DOHH2 (cell line): ENCODE results near the gene ATP9B.

Source experiments
- H3F3A ChIP-seq: fragments of 200-600 bp; sonication (generic), shearing (Covaris generic); 2 replicates; pipeline ENCODE4 v1.6.0; 2016; ENCODE audit warnings: antibody characterized with exemption, mild to moderate bottlenecking; ENCODE audit not compliant: control insufficient read depth, insufficient read depth
- H3K27ac ChIP-seq: fragments of 200-600 bp; sonication (generic); 2 replicates; pipeline ENCODE4 v1.5.1; 2014; ENCODE audit warnings: low read depth, mild to moderate bottlenecking, low read length, moderate library complexity
- H3K27me3 ChIP-seq: fragments of 200-600 bp; sonication (generic); 2 replicates; pipeline ENCODE4 v1.6.1; 2014; ENCODE audit warnings: mild to moderate bottlenecking, low read length, mixed read lengths; ENCODE audit not compliant: control insufficient read depth
- H3K36me3 ChIP-seq: fragments of 200-600 bp; sonication (generic); 2 replicates; pipeline ENCODE4 v1.6.1; 2014; ENCODE audit warnings: mild to moderate bottlenecking, low read length, moderate library complexity, mixed read lengths; ENCODE audit not compliant: control insufficient read depth
- H3K4me1 ChIP-seq: fragments of 200-600 bp; sonication (generic); 2 replicates; pipeline ENCODE4 v1.6.1; 2014; ENCODE audit warnings: mild to moderate bottlenecking, low read length, mixed read lengths; ENCODE audit not compliant: control insufficient read depth
- H3K4me2 ChIP-seq: fragments of 200-600 bp; sonication (generic); 2 replicates; pipeline ENCODE4 v1.6.0; 2014; ENCODE audit warnings: mild to moderate bottlenecking, low read length, moderate library complexity
- H3K4me3 ChIP-seq: fragments of 200-600 bp; sonication (generic); 2 replicates; pipeline ENCODE4 v1.5.1; 2014; ENCODE audit warnings: mild to moderate bottlenecking, low read length, mixed read lengths
- H3K79me2 ChIP-seq: fragments of 200-600 bp; sonication (generic); 2 replicates; pipeline ENCODE4 v1.6.1; 2014; ENCODE audit warnings: mild to moderate bottlenecking, low read length, mixed read lengths; ENCODE audit not compliant: control insufficient read depth
- H3K9me2 ChIP-seq: fragments of 200-600 bp; sonication (generic); replicated peaks from 2 replicates; pipeline ENCODE4 v1.6.1; 2014; ENCODE audit warnings: mild to moderate bottlenecking, low read length, mixed read lengths; ENCODE audit not compliant: control insufficient read depth
- H3K9me3 ChIP-seq: fragments of 200-600 bp; sonication (generic); 2 replicates; pipeline ENCODE4 v1.6.1; 2014; ENCODE audit warnings: antibody characterized with exemption, low read length, mixed read lengths; ENCODE audit not compliant: control insufficient read depth, insufficient read depth
- H4K20me1 ChIP-seq: fragments of 200-600 bp; sonication (generic); 2 replicates; pipeline ENCODE4 v1.6.0; 2014; ENCODE audit warnings: low read depth, mild to moderate bottlenecking, antibody characterized with exemption, low read length, moderate library complexity; ENCODE audit not compliant: control insufficient read depth, insufficient read depth
- CTCF ChIP-seq: fragments of 200-600 bp; sonication (generic); IDR thresholded peaks from one replicate; pipeline ENCODE4 v1.5.1; 2014; ENCODE audit warnings: antibody characterized with exemption, mild to moderate bottlenecking, low read depth, low read length; ENCODE audit not compliant: poor library complexity, severe bottlenecking
- EZH2phosphoT487 ChIP-seq: fragments of 200-600 bp; sonication (generic); IDR thresholded peaks from 2 replicates; pipeline ENCODE4 v1.6.1; 2017; ENCODE audit warnings: borderline replicate concordance, mild to moderate bottlenecking, antibody characterized with exemption, low read length, moderate library complexity, mixed read lengths

The ATP9B gene

DNA sequence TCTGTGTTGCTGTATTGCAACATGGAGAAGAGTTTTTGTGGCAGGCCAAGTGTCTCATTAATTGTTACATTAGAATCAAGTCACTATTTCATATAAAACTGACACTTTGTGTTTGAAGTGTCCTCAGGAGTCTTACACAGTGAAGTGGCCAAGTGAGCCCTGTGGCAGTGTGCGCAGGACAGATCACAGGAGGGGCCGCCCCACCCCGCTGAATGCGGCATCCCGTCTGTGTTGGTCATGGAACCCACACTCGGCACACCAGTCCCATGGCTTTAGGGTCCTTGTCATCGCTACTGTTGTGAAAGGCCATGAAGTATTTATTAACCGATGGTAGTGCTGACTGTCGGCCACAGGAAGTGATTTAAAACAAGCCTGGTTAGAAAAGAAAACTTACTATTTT lies 181.8 kb downstream of the ATP9B start:
- H3K79me2 ChIP-seq: no peaks in the 10 kb centered on the region

GRCh38 chr18:79252904-79253633 lies 183.9 kb downstream of the ATP9B start:
- TF ChIP-seq CTCF (no peak), EZH2phosphoT487 (no peak)
- no peak overlapping the region for H3K4me2 ChIP-seq

More for the DNA sequence above, 181.8 kb downstream of the ATP9B start:
- Histone ChIP-seq H4K20me1 (no peaks in the 10 kb centered on the region), H3K9me2 (no peaks in the 10 kb centered on the region), H3K27ac (no peak overlapping the region), H3K4me1 (peaks cover 6% of the 10 kb centered on the region), H3K4me2 (no peak overlapping the region), H3K4me3 (no peak overlapping the region), H3K36me3 (no peaks in the 10 kb centered on the region), H3F3A (no peaks in the 10 kb centered on the region), H3K9me3 (no peaks in the 10 kb centered on the region), H3K27me3 (no peaks in the 10 kb centered on the region)
- TF ChIP-seq CTCF (no peak), EZH2phosphoT487 (no peak)

GRCh38 chr18:79257480-79257879 lies 188.3 kb downstream of the ATP9B start:
- no peaks in the 10 kb centered on the region; the same call in 1 of the 2 replicates for H3K4me1 ChIP-seq
- no peak overlapping the region for H3K4me2 ChIP-seq
- TF ChIP-seq EZH2phosphoT487 (no peak), CTCF (no peak)

More at GRCh38 chr18:79252904-79253633, 183.9 kb downstream of the ATP9B start:
- H3K4me3 ChIP-seq: no peak overlapping the region
- H4K20me1 ChIP-seq: no peaks in the 10 kb centered on the region
- H3K79me2 ChIP-seq: no peaks in the 10 kb centered on the region
- no peaks in the 10 kb centered on the region for H3K27me3 ChIP-seq
- H3K4me1 ChIP-seq: no peaks in the 10 kb centered on the region
- no peaks in the 10 kb centered on the region for H3F3A ChIP-seq
- H3K27ac ChIP-seq: no peak overlapping the region
- H3K9me2 ChIP-seq: no peaks in the 10 kb centered on the region
- H3K9me3 ChIP-seq: no peaks in the 10 kb centered on the region
- H3K36me3 ChIP-seq: no peaks in the 10 kb centered on the region

More at GRCh38 chr18:79257480-79257879, 188.3 kb downstream of the ATP9B start:
- Histone ChIP-seq H3K9me2 (no peaks in the 10 kb centered on the region), H3K4me3 (no peak overlapping the region), H3K27me3 (no peaks in the 10 kb centered on the region), H3F3A (no peaks in the 10 kb centered on the region), H3K9me3 (no peaks in the 10 kb centered on the region), H4K20me1 (no peaks in the 10 kb centered on the region), H3K36me3 (no peaks in the 10 kb centered on the region), H3K79me2 (no peaks in the 10 kb centered on the region), H3K27ac (no peak overlapping the region)
